Activated CD8-positive, alpha-beta T cell treated with anti-CD3 and anti-CD28 coated beads, Interleukin-2, amount 10 ng/mL, durations not matched to agents 7 days and 5 days (primary cell): Measurements from ENCODE around the gene PFN1. TPM values are rescaled to one million over a fixed set of nuclear protein-coding genes. Genes with fewer than 3 reads are reported as not detected.
"Not testable (repeated sequence)": the region's sequence is repeated elsewhere in the genome, so short reads cannot be mapped to it uniquely, and the experiment has no call there.

Experiments used
- ATAC-seq: fragments of 150-1000 bp; cut with Tn5 transposase; one replicate; pipeline ENCODE4 v1.10.0; 2021; ENCODE audit warnings: moderate library complexity
- CTCF ChIA-PET: fragments of 350-600 bp; sonication (Branson Sonifier 250); formaldehyde crosslinking; loops from one replicate; lab custom pipeline; 2021; ENCODE audit warnings: antibody characterized with exemption; lab: Charles Lee
- POLR2A ChIA-PET: fragments of 350-600 bp; sonication (Branson Sonifier 250); formaldehyde crosslinking; loops from one replicate; lab custom pipeline; 2021; ENCODE audit warnings: antibody characterized with exemption; lab: Charles Lee
- DNase-seq: peaks from one replicate; pipeline ENCODE4 v3.0.0-alpha.2; 2020
- H3K27ac Mint-ChIP-seq: one replicate; pipeline ENCODE4 v1.8.0; 2021; ENCODE audit warnings: mild to moderate bottlenecking, mixed read lengths
- H3K27me3 Mint-ChIP-seq: one replicate; pipeline ENCODE4 v1.8.0; 2021; ENCODE audit warnings: low read depth, mixed read lengths
- H3K36me3 Mint-ChIP-seq: one replicate; pipeline ENCODE4 v1.8.0; 2021; ENCODE audit warnings: low read depth, mixed read lengths
- H3K4me1 Mint-ChIP-seq: one replicate; pipeline ENCODE4 v1.8.0; 2021; ENCODE audit warnings: low read depth, mixed read lengths
- H3K4me3 Mint-ChIP-seq: one replicate; pipeline ENCODE4 v1.8.0; 2021; ENCODE audit warnings: mild to moderate bottlenecking, mixed read lengths
- H3K9me3 Mint-ChIP-seq: one replicate; pipeline ENCODE4 v1.8.0; 2022; ENCODE audit warnings: mixed read lengths; ENCODE audit not compliant: insufficient read depth
- total RNA-seq, 2 experiments: library from RNA; stranded (reverse); gene quantifications; one replicate each; pipeline ENCODE4 v1.2.3, GENCODE V29; 2021

The PFN1 gene
- total RNA-seq, 2 experiments from 2014 or later: 2,493 to 2,581 TPM

- Mint-ChIP-seq H3K27ac (no peak overlapping the region), H3K4me3 (no peak overlapping the region), H3K4me1 (no peaks in the 10 kb centered on the region), H3K9me3 (no peaks in the 10 kb centered on the region), H3K36me3 (no peaks in the 10 kb centered on the region), H3K27me3 (no peaks in the 10 kb centered on the region)
- ChIA-PET POLR2A (interaction anchor here (1.5 kb wide), 1 partner anchor 19 kb away, joined by 6 read pairs; the partner anchor contains the start of genes RNF167 and SLC25A11), CTCF (interaction anchor here (1.1 to 1.9 kb wide), 2 partner anchors 18 to 156 kb away, joined by 3 to 7 read pairs; partner anchors contain the start of gene CHRNE)
- ATAC-seq (no peak), DNase-seq (no peak)
These were observed 27.0 kb downstream of the PFN1 start for GRCh38 chr17:4921320-4921719.

DNA sequence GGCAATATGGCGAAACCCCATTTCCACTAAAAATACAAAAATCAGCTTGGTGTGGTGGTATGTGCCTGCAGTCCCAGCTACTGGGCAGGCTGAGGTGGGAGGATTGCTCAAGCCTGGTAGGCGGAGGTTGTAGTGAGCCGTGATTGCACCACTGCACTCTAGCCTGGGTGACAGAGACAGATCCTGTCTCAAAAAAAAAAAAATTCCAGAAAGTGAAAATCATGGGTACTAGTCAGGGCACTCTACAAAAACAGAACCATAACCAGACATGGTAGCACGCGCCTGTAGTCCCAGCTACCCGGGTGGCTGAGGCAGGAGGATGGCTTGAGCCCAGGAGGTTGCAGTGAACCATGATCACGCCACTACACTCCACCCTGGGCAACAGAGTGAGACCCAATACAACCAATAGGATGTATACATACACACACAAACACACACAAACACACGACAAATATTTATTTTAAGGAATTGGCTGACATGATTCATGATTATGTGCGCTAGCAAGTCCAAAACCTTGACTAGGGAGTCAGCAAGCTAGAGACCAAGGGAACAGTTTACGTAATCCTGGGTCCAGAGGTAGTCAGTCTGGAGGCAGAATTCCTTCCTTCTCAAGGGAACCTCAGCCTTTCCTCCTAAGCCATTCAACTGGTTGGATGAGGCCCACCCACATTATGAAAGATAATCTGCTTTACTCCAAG is 27.8 kb downstream of the PFN1 start:
- Mint-ChIP-seq H3K27ac (no peak overlapping the region), H3K4me3 (no peak overlapping the region), H3K27me3 (no peaks in the 10 kb centered on the region), H3K36me3 (no peaks in the 10 kb centered on the region), H3K9me3 (no peaks in the 10 kb centered on the region), H3K4me1 (no peaks in the 10 kb centered on the region)
- no peak for ATAC-seq
- POLR2A ChIA-PET: interaction anchor here (1.5 kb wide), 1 partner anchor 20 kb away, joined by 6 read pairs; the partner anchor contains the start of genes RNF167 and SLC25A11
- CTCF ChIA-PET: interaction anchor here (0.8 to 1.9 kb wide), 4 partner anchors 17 to 156 kb away, joined by 3 to 7 read pairs (median 4); partner anchors contain the start of genes CHRNE, RNF167 and SLC25A11
- no peak for DNase-seq

GRCh38 chr17:4919511-4920047 is 28.8 kb downstream of the PFN1 start:
- CTCF ChIA-PET: interaction anchor here (1.2 to 1.9 kb wide), 4 partner anchors 16 to 59 kb away, joined by 3 to 7 read pairs (median 4); partner anchors contain the start of genes CHRNE, RNF167 and SLC25A11
- Mint-ChIP-seq H3K9me3 (no peaks in the 10 kb centered on the region), H3K4me3 (no peak overlapping the region), H3K36me3 (no peaks in the 10 kb centered on the region), H3K27me3 (no peaks in the 10 kb centered on the region), H3K27ac (no peak overlapping the region), H3K4me1 (no peaks in the 10 kb centered on the region)
- ATAC-seq (no peak), DNase-seq (no peak)
- POLR2A ChIA-PET: no interaction called here

- ATAC-seq, H3K4me3 Mint-ChIP-seq, H3K36me3 Mint-ChIP-seq, H3K9me3 Mint-ChIP-seq, H3K4me1 Mint-ChIP-seq, DNase-seq, POLR2A ChIA-PET, H3K27me3 Mint-ChIP-seq, H3K27ac Mint-ChIP-seq: not testable (repeated sequence)
- CTCF ChIA-PET: interaction anchor here (0.9 kb wide), 1 partner anchor 147 kb away, joined by 4 read pairs; no protein-coding TSS in a partner anchor
These were observed 33.8 kb downstream of the PFN1 start for GRCh38 chr17:4914551-4914950.

DNA sequence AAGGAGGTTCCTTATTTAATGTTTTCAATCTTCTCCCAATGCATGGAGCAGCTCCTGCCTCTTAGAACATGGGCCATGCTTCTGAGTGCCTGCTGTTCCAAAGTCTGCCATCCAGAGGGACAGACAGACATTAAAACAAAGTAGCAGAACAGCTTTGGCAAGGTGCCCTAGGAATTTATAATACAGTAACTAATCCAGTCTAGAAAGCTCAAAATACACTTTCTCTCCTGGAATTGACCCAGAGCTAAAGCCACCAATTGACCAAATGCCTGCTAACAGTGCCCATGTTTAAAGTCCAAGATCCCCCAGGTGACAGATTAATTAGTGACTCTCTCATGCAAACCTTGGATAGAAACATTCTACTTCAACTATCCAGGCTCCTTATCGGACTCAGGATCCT is 34.3 kb downstream of the PFN1 start:
- ATAC-seq: no peak
- H3K36me3 Mint-ChIP-seq: no peaks in the 10 kb centered on the region
- DNase-seq: no peak
- ChIA-PET POLR2A (interaction anchor here (0.9 kb wide), 1 partner anchor 25 kb away, joined by 3 read pairs; no protein-coding TSS in a partner anchor), CTCF (interaction anchor here (0.9 to 1.4 kb wide), 2 partner anchors 11 to 148 kb away, joined by 4 to 8 read pairs; partner anchors contain the start of gene CHRNE)
- no peak overlapping the region for H3K27ac Mint-ChIP-seq
- peaks cover 5% of the 10 kb centered on the region for H3K27me3 Mint-ChIP-seq
- no peaks in the 10 kb centered on the region for H3K9me3 Mint-ChIP-seq
- H3K4me3 Mint-ChIP-seq: no peak overlapping the region
- peaks cover 3% of the 10 kb centered on the region for H3K4me1 Mint-ChIP-seq

DNA sequence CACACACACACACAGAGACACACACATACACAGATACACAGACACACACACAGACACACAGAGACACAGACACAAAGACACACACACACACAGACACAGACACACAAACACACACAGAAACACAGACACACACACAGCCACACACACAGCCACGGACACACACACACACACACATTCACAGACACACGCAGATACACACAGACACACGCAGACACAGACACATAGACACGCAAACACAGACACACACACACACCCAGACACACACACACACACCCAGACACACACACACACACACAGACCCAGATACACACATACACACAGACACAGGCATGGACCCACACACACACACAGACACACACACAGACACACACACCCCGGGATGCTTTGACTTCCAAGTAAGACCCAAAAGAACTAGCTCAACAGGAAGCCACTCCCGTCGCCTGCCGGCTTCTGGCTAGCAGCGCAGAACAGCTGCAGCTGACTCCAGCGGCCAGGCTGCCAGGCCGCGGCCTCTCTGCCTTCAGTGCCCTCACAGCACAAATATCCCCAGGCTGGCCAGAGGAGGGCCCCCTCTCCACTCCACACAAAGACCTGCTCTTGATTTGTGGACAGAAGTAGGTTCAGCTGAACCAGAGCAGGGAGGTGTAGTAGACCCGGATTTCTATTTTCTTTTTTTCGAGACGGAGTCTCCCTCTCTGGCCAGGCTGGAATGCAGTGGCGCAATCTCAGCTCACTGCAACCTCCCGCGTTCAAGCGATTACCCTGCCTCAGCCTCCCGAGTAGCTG is 39.4 kb downstream of the PFN1 start:
- DNase-seq (peak; percentile 87), ATAC-seq (peak; percentile 97)
- Mint-ChIP-seq H3K4me1 (peaks cover 3% of the 10 kb centered on the region), H3K27me3 (peaks cover 11% of the 10 kb centered on the region), H3K36me3 (no peaks in the 10 kb centered on the region), H3K9me3 (no peaks in the 10 kb centered on the region), H3K4me3 (no peak overlapping the region), H3K27ac (no peak overlapping the region)
- POLR2A ChIA-PET: interaction anchor here (0.7 to 1.8 kb wide), 9 partner anchors 9 to 169 kb away, joined by 3 to 10 read pairs (median 5); partner anchors contain the start of genes PFN1, RNF167, SLC25A11 and ZFP3
- CTCF ChIA-PET: interaction anchor here (0.6 to 2.4 kb wide), 36 partner anchors 9 to 411 kb away, joined by 3 to 22 read pairs (median 5); partner anchors contain the start of genes ARRB2, C17orf107, CAMTA2 and INCA1

GRCh38 chr17:4908301-4908700 is 40.0 kb downstream of the PFN1 start:
- Mint-ChIP-seq H3K27ac (no peak overlapping the region), H3K4me3 (no peak overlapping the region), H3K4me1 (peaks cover 7% of the 10 kb centered on the region), H3K27me3 (peaks cover 11% of the 10 kb centered on the region), H3K36me3 (no peaks in the 10 kb centered on the region), H3K9me3 (no peaks in the 10 kb centered on the region)
- peak; percentile 40 for DNase-seq
- ChIA-PET POLR2A (interaction anchor here (0.9 to 1.8 kb wide), 6 partner anchors 10 to 60 kb away, joined by 3 to 10 read pairs (median 4); partner anchors contain the start of genes RNF167 and SLC25A11), CTCF (interaction anchor here (0.6 to 2.4 kb wide), 29 partner anchors 8 to 411 kb away, joined by 3 to 22 read pairs (median 5); partner anchors contain the start of genes C17orf107, CAMTA2, INCA1 and KIF1C)
- peak; percentile 48 for ATAC-seq

GRCh38 chr17:4906642-4907041 is 41.7 kb downstream of the PFN1 start:
- H3K4me3 Mint-ChIP-seq, H3K36me3 Mint-ChIP-seq, DNase-seq, POLR2A ChIA-PET, ATAC-seq, CTCF ChIA-PET, H3K27ac Mint-ChIP-seq, H3K27me3 Mint-ChIP-seq, H3K9me3 Mint-ChIP-seq: not testable (repeated sequence)
- peaks cover 19% of the 10 kb centered on the region for H3K4me1 Mint-ChIP-seq

GRCh38 chr17:4903051-4903818 is 45.1 kb downstream of the PFN1 start, which contains the start of gene CHRNE:
Gene CHRNE, minus strand, starts transcription at chr17:4903098. Its CDS starts 35 bp downstream, at chr17:4903063.
- Mint-ChIP-seq H3K4me1 (peaks cover 38% of the 10 kb centered on the region), H3K4me3 (peak within 1 kb of the TSS; percentile 12)

GRCh38 chr17:4902540-4902939 is 45.8 kb downstream of the PFN1 start:
- no peaks in the 10 kb centered on the region for H3K9me3 Mint-ChIP-seq
- H3K27me3 Mint-ChIP-seq: peaks cover 13% of the 10 kb centered on the region
- peaks cover 38% of the 10 kb centered on the region for H3K4me1 Mint-ChIP-seq
- no peaks in the 10 kb centered on the region for H3K36me3 Mint-ChIP-seq
- POLR2A ChIA-PET: interaction anchor here (1.4 kb wide), 1 partner anchor 46 kb away, joined by 6 read pairs; the partner anchor contains the start of gene PFN1
- DNase-seq (no peak), ATAC-seq (no peak)
- peak overlapping the region; percentile 46 for H3K27ac Mint-ChIP-seq
- CTCF ChIA-PET: interaction anchor here (0.8 to 2.1 kb wide), 16 partner anchors 8 to 338 kb away, joined by 3 to 14 read pairs (median 5); partner anchors contain the start of genes ARRB2, PSMB6, RNF167 and SLC25A11
- H3K4me3 Mint-ChIP-seq: no peak overlapping the region

More at GRCh38 chr17:4903051-4903818, 45.1 kb downstream of the PFN1 start, which contains the start of gene CHRNE:
- POLR2A ChIA-PET: interaction anchor here (1.4 kb wide), 1 partner anchor 45 kb away, joined by 6 read pairs; the partner anchor contains the start of gene PFN1
- no peaks in the 10 kb centered on the region for H3K9me3 Mint-ChIP-seq
- DNase-seq: peak; percentile 87
- peaks cover 13% of the 10 kb centered on the region for H3K27me3 Mint-ChIP-seq
- CTCF ChIA-PET: interaction anchor here (0.6 to 2.1 kb wide), 28 partner anchors 9 to 340 kb away, joined by 3 to 14 read pairs (median 4); partner anchors contain the start of genes ARRB2, PSMB6, RNF167 and SLC25A11
- ATAC-seq: peak; percentile 45
- peak within 1 kb of the TSS; percentile 46 for H3K27ac Mint-ChIP-seq
- H3K36me3 Mint-ChIP-seq: no peaks in the 10 kb centered on the region
